Muscle of back (tissue), 13 donors: Measurements from ENCODE around the gene NPPB. TPM values are rescaled to one million over a fixed set of nuclear protein-coding genes. Genes with fewer than 3 reads are reported as not detected.
"Not testable (repeated sequence)": the region's sequence is repeated elsewhere in the genome, so short reads cannot be mapped to it uniquely, and the experiment has no call there.

Experiments
- DNase-seq, 3 donors: peaks; one replicate each; pipeline versions ENCODE4 v3.0.0 to v3.0.0-alpha.2; 2013
- long read RNA-seq, 9 donors: transcript quantifications; one replicate each; lab custom pipeline, GENCODE V29; 2026
- polyA plus RNA-seq, 10 donors: library from polyadenylated mRNA; unstranded; fragments of 120-200 nt; gene quantifications; one replicate each; pipeline ENCODE4 v1.2.1, GENCODE V29; 2013; ENCODE audit not compliant: insufficient read length in 10 of 10

NPPB gene
- not detected for polyA plus RNA-seq
- long read RNA-seq, donor 1, result 0 reads
- long read RNA-seq, donor 2, result 0 reads
- long read RNA-seq, donor 3, result 0 reads
- long read RNA-seq, donor 4, result 0 reads
- long read RNA-seq, donor 5, result 0 reads
- long read RNA-seq, donor 6, result 0 reads
- long read RNA-seq, donor 7, result 0 reads
- long read RNA-seq, donor 8, result 0 reads
- long read RNA-seq, donor 9, result 0 reads

DNA sequence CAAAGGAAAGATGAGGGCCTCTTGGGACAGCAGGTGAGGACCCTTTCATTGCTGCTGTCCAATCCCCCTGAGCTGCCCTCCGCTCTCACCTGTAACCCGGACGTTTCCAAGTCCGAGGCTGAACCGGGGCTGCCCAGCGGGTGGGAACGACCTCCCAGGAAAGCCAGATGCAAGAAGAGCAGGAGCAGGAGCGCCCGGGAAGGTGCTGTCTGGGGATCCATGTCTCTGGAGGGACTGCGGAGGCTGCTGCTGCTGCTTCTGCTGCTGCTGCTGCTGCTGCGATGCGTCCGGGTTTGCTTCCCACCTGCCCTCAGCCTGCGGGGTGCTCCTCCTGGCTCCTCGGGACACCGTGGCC is at the start of gene NPPB:
TSS of gene NPPB (minus strand) at position 333 of the 355 bp plus-strand sequence. CDS start at position 221, 112 bp downstream.
- no peak for DNase-seq

DNA sequence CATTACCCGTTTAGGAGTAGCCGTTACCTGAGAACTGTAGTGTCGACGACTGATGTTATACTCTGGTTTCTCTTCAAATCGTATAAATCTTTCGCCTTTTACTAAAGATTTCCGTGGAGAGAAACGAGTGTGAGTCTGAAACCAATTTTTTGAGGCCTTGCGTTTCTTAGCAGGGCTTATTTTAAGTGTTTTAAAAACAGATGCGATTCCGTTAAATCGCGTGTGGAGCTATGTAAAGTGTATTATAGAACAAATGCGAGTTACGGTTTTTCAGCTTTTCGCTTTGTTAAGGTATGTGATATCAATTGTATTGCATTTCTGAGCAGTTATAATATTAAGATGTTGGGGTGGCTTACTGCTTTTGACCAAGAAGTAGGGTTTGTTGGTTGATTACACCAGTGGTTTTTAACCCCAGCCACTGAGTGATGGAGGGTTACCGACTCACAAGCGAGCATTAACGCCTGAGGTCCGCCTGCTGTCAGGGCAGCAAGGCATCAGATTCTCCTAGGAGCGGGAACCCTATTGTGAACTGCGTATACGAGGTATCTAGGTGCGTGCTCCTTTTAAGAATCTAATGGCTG is 49.4 kb upstream of the NPPB start:
- peak; percentile 92 to 97 (median 94) for DNase-seq

DNA sequence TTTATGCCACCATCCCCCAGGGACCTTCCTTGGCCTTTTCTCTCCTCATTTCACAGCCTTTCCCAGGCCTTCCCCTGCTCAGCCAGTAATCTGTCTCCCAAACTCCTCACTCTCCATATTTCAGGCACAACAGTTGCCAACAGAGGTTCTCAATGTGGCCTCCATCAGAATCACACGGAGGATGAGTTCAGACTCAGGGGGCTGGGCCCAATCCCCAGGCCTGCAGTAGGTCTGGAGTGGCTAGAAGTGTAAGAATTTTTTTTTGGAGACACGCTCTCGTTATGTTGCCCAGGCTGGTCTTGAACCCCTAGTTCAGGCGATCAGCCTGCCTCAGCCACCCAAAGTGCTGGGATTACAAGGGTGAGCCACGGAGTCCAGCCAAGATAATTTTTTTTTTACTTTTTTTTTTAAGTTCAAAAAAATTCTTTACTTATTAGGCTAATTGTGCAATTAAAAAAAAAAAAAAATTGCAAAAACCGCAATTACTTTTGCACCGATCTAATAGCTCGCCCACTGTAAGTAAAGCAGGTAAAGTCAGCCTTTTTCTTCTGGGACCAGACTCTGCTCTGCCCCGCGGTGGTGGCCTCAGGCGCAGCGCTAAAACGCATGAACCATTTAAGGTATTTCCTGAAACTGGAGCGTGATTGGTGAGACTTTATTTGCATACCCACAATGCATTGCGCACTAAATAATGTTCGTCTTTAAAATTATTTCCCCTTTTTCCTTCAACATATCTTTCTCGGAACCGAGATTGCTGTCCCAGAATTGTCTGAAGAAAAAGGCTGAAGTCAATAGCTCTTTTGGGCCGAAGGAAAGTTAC is 48.7 kb upstream of the NPPB start:
- DNase-seq, result peak; percentile 94 to 96 (median 96)

DNA sequence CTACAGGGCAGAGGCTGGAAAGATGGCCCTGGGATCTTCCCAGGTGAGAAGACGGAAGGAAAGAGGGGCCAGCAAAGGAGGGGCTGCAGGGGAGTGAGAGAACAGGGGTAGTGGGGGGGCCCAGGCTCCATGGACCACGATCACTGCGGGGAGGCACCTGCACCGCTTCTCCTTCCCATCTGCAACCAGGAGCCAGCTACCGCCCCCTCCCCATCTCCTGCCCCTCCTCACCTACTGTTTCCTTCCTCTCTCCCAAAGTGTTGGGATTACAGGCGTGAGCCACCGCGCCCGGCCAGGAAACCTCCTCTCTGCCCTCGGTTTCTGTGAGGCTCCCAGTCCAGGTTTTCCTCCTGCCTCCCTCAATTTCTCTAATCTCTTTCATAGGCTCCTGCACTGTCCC is 48.1 kb upstream of the NPPB start:
- DNase-seq, result no peak

DNA sequence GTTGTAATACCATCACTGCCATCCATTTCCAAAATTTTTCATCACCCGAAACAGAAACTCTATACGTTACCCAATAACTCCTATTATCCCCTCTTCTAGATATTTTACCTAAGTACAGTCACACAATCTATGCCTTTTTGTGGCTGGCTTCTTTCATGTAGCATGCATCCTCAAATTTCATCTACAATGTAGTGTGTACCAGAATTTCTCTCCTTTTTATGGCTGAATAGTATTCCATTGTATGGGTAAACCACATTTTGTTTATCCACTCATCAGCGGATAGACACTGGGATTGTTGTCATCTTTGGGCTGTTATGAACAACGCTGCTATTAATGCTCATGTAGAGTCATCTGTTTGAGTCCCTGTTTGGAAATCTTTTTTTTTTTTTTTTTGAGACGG is 46.2 kb upstream of the NPPB start:
- DNase-seq, result no peak

DNA sequence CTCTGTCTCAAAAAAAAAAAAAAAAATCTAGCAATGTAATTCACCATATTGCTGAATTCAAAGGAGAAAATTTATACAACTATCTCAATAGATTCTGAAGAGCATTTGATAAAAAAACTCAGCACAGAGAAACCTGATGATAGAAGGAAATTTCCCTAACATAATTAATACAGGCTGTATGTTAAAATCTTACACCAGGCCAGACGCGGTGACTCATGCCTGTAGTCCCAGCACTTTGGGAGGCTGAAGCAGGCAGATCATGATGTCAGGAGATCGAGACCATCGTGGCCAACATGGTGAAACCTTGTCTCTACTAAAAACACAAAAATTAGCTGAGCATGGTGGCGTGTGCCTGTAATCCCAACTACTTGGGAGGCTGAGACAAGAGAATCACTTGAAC is 45.4 kb upstream of the NPPB start:
- not testable (repeated sequence) for DNase-seq

DNA sequence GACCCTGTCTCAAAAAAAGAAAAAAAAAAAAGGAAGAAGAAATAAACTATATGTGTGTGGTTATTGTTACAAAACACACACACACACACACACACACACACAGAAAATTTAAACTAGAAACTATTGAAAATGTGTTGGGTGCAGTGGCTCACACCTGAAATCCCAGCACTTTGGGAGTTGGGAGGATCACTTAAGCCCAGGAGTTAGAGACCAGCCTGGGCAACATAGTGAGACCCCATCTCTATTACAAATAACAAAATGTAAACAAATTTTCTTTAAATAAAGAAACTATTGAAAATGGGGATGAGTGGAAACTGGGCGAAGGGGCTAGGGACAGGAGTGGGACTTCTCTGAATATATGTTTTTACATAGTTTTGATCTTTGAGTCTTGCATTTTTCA is 44.5 kb upstream of the NPPB start:
- DNase-seq, result no peak

DNA sequence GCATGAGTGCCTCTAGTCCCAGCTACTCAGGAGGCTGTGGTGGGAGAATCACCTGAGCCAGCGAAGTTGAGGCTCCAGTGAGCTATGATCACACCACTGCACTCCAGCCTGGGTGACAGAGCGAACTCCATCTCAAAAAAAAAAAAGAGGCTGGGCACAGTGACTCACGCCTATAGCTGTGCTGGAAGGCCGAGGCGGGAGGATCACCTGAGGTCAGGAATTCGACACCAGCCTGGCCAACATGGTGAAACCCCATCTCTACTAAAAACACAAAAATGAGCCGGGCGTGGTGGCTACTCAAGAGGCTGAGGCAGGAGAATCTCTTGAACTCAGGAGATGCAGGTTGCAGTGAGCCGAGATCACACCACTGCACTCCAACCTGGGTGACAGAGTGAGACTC is 42.7 kb upstream of the NPPB start:
- DNase-seq, result not testable (repeated sequence)

DNA sequence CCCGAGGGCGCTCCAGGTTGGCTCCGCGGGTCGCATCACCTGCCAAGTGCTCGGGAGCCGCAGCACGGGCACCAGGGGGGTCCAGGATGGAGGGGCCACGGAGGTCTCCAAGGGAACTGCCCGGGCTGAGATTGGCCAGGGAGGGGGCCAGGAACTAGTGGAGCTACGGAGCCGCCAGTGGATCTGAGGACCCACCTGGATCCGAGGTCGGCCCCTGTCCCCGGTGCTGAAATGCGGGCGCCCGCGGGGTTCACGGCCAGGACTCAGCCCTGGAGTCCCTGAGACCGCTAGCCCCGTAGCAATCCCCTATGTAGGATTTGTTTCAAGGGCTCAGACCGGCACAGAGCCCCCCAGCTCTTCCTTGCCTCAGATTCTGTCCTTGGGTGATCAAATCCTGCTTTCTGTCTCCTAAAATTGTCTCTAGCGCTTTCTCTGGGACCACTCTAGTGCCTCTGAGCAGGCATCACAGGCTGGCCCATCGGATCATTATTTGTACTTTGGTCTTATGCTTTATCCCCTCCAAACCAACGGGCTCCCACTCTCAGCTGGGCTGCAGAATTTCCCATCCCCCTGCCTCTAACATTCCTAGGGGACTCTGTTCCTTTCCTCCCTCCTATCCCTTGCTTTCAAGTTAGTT is 40.2 kb upstream of the NPPB start:
- DNase-seq, result no peak

DNA sequence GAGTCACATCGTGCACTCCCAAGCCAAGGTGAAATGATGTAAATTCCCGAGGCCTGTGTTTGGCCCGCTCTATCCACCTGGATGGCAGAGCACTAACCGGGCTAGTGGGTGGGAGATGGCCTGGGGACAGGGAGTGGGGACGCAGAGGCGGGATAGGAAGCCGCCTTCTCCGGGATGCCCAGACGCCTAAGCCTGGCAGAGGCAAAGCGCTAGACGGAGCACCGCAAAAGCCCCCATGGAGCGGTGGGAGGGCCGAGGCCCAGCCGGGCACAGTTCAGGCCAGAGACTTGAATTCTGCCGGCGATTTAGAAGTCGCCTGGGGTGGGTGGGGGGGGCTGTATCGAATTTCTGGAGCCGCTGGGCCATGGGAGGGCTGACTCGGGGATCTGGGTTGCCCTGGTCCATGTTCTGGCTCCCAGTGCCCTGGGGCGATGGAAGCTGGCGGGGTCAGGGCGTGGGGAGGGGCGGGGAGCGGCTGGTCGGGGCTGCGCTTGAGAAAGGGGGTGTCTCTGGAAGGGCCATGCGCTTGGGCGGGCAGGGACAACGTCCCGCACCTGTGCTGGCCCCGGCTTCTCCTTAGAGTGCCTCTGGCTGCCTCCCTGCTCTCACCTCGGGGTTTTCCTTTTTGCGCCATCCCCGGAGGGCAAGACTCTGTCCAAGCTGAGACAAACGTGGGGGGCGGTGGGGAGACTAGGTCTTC is 39.5 kb upstream of the NPPB start:
- DNase-seq, result no peak

DNA sequence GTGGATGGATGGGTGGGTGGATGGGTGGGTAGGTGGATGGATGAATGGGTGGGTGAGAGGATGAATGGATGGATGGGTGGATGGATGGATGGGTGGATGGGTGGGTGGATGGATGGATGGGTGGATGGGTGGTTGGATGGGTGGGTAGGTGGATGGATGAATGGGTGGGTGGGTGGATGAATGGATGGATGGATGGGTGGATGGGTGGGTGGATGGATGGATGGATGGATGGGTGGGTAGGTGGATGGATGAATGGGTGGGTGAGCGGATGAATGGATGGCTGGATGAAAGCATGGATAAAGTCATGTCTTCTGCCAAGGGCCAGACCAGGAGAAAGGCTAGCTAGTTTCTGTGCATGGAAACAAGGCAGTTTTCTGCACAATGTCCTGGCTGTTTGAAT is 35.8 kb upstream of the NPPB start:
- not testable (repeated sequence) for DNase-seq

DNA sequence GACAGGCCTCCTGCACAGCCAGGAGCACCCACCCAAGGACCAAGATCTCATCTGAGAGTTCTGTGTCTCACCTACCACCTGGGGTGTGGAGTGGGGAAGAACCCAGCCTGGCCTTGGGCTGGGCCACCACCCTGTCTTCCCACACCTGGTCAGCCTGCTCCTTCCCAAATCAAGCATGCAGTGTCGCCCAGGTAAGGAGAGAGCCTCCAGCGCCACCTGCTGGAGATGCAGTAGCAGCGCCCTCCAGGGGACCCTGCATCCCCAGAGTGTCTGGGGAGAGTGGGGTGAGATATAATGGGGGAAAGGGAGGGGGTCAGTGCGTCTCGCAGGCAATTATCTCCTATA is 35.1 kb upstream of the NPPB start:
- peak in 1 of 3 donors; percentile 40 for DNase-seq

DNA sequence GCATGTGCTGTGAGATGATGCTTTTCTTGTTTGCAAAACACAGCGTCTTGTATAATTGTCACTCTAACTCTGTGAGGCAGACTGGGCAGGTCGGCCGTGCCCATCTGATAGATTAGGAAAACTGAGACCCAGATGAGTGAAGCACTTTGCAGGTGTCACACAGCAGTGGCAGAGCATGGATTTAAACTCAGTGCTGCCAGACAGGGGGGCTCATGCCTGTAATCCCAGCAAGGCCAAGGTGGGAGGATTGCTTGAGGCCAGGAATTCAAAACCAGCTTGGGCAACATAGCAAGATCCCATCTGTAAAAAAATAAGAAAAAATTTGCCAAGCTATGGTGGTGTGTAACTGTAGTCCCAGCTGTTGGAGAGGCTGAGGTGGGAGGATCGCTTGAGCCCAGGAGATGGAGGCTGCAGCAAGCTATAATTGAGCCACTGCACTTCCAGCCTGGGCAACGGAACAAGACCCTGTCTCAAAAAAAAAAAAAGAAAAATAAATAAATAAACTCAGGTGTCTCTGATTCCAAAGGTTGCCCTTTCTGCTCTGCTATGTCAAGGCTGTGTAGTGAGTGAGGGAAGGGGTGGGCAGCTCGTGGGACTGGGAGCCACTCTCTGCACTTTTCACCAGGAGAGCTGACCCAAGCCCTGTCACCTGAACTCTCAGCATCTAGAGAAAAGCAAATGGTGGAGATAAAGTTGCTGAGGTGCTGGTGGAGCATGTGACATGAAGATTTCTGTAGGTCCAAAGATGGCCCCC is 32.9 kb upstream of the NPPB start:
- no peak for DNase-seq

DNA sequence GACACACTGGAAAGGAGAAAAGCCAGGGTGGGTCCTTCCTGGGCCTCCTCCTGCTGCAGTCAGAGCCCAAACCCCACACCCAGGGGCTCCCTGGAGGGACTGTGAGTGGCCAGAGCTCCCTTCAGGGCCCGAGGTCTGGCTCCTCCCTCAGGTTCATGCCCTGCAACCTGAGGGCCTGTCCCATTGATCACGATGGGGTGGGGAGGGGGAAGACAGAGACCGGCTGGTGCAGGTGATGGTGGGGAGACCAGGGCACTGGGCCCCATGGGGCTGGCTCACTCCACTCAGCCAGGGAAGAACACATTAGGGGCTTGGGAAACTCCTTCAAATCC is 30.1 kb upstream of the NPPB start:
- no peak for DNase-seq

DNA sequence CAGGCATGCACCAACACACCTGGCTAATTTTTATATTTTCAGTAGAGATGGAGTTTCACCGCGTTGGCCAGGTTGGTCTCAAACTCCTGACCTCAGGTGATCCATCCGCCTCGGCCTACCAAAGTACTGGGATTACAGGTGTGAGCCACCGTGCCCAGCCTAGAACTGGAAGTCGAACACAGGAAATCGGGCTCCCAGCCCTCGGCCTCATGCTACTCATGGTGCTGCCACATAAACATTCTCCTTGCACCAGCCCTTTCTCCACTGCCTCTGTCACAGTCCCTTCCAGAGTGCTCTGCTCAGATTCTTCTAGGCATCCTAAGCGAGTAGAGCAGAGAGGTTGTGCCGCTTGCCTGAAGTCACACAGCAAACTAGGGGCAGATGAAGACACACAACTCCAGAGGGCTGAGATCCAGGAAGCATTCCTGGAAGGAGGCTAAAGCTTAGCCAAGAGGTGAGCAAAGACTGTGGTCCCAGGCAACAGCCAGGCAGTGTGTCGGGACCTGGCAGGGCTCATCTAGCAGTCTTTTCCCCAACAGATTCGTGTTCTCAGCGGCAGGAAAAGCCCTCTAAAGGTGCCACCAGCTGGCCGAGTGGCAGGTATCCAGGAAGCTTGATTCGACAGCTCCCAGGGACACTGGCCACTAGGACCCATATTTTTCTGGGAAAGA is 29.6 kb upstream of the NPPB start:
- DNase-seq, result no peak

DNA sequence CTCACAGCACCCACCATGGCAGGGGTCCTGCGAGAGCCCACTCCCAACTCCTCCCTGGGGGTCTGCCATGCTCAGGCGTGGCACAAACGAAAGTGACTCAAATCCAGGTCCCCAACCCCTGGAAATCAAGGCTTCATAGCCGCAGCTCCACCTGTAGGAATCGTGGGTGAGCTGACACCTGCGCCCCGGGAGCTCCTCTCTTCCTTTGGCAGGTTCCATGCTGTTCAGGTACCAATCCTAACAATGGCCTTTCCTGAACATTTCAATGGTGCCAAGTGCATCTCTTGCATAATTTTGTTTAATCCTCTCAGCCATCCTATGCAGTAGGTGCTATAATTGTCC is 28.9 kb upstream of the NPPB start:
- no peak for DNase-seq

DNA sequence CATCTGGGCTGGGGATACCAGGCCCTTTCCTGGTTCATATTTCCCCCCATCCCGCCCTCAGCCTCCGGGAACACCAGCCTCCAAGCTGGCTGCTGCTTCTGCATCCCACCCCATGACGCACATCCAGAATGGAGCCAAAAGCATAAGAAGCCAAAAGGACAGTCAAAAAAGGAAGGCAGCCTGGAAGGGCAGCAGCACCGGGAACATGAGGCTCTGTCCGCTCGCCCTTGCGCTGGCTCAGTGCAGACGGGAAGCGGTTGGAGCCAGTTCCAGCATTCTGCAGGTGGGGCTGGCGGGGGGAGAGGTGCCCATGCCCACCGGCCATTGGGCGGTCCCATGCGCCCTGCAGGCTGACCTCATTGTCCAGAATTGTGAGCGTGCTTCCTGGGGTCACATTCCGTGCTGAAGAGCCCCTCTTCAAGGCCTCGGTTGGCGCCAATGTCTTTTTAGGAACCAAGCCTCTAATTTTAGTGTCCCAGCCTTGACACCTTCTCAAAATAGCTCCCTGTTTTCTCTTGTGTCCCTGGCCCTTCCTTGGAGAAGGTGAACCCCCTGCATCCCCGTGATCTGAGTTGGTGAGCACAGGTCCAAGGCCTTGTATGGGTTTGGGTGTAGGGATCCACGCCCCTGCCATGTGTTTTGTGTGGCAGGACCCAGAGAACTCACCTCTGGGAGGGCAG is 28.4 kb upstream of the NPPB start:
- DNase-seq, result peak; percentile 32 to 75 (median 65)

DNA sequence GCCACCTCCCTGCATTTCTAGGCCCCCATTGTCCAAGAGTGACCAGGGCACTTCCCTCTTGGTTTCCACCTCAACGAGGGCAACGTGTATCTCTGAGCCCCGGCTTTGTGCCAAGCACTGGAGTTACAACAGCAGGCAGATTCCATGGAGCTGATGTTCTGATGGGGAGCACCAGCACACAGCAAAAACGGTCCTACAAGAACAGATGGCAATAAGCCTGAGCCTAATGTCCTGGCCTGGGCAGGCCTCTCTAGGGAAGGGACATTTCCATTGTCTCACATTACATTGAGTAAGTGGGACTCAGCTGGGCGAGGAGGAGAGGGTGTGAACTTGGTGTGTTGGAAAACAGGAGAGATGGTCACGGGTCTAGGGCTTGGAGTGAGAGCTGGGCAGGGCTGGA is 27.2 kb upstream of the NPPB start:
- DNase-seq, result no peak

DNA sequence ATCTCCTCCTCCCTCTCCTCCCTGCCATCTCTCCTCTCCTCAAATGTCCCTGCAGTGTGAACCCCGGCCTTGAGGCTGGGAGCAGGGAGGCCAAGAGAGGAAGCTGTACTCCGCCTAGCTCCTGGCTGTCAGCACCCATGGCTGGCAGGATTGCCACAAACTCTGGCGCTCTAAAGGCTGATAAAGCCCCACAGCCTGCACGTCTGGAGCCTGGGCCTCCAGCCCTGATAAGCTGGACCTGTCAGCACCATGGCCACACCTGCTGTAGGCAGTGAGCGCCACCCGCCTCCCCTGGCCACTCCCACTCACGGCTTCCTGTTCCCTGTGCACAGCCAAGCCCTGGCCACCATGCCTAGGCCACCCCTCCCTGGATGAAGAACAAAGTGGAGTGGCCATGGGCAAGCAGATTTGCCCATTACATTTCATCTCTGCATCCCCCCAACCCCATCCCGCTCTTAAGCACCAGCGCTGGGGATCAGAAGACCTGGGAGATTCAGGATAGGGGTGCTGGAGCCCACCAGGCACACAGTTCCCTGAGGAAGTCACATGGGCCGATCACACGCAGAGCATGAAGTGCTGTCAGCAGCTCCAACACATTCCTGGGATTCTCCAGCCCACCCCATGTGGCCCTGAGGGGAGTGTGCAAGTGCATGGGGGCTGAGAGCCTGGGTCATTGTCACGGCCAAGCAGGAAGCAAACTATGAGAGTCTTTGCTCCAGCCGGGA is 24.2 kb upstream of the NPPB start:
- DNase-seq, result peak in 1 of 3 donors; percentile 31
